Measurements from ENCODE around the gene PPM1B. TPM values are rescaled to one million over a fixed set of nuclear protein-coding genes. Genes with fewer than 3 reads are reported as not detected.
"Not testable (repeated sequence)": the region's sequence is repeated elsewhere in the genome, so short reads cannot be mapped to it uniquely, and the experiment has no call there.

PPM1B gene
- 56.7 TPM for total RNA-seq
- long read RNA-seq, transcript PPM1B-201 (6 exons, 2,606 nt), result major isoform, 72 of 139 reads
- long read RNA-seq, transcript PPM1B-204 (6 exons, 3,877 nt), result minor isoform, 52 of 139 reads
- long read RNA-seq, partial matches to known transcripts, result 5 of 139 reads
- long read RNA-seq, other reads (novel, unspliced or antisense), result 10 of 139 reads

- DNase-seq (peak; percentile 99), ATAC-seq (peak; percentile 90)
- intact Hi-C loops (cut with micrococcal nuclease), result no loop called here
Observed at GRCh38 chr2:44168681-44169154, at the start of gene PPM1B. Gene PPM1B (plus strand): TSS chr2:44168875. CDS start chr2:44201200, 32,325 bp downstream.

- DNase-seq, result no peak
- intact Hi-C loops (cut with micrococcal nuclease), result no loop called here
Observed at GRCh38 chr2:44119878-44120277, 48.8 kb upstream of the PPM1B start.

GRCh38 chr2:44120428-44120827 is 48.2 kb upstream of the PPM1B start:
- ATAC-seq (no peak), DNase-seq (no peak)
- intact Hi-C loops (cut with micrococcal nuclease), result no loop called here

More at GRCh38 chr2:44119878-44120277, 48.8 kb upstream of the PPM1B start:
- no peak for ATAC-seq

- ATAC-seq, result no peak
- DNase-seq, result no peak
- intact Hi-C loops (cut with micrococcal nuclease), result no loop called here
Observed at GRCh38 chr2:44121899-44122298, 46.8 kb upstream of the PPM1B start.

- intact Hi-C loops (cut with micrococcal nuclease), result no loop called here
- ATAC-seq, result no peak
- no peak for DNase-seq
Observed at GRCh38 chr2:44124500-44124899, 44.2 kb upstream of the PPM1B start.

GRCh38 chr2:44126106-44126797 is 42.4 kb upstream of the PPM1B start:
- DNase-seq, result no peak
- intact Hi-C loops (cut with micrococcal nuclease), result no loop called here
- ATAC-seq, result peak; percentile 14

- DNase-seq (no peak), ATAC-seq (peak; percentile 92)
- intact Hi-C loops (cut with micrococcal nuclease), result no loop called here
Observed at GRCh38 chr2:44130441-44130840, 38.2 kb upstream of the PPM1B start.

- no peak for DNase-seq
- ATAC-seq, result no peak
- intact Hi-C loops (cut with micrococcal nuclease), result no loop called here
Observed at GRCh38 chr2:44131177-44131576, 37.5 kb upstream of the PPM1B start.

- DNase-seq; intact Hi-C loops (cut with micrococcal nuclease); ATAC-seq: not testable (repeated sequence)
Observed at GRCh38 chr2:44133602-44134001, 35.1 kb upstream of the PPM1B start.

- no peak for DNase-seq
- intact Hi-C loops (cut with micrococcal nuclease), result no loop called here
- no peak for ATAC-seq
Observed at GRCh38 chr2:44134848-44135247, 33.8 kb upstream of the PPM1B start.

- intact Hi-C loops (cut with micrococcal nuclease), result no loop called here
- no peak for ATAC-seq
Observed at GRCh38 chr2:44135296-44135695, 33.4 kb upstream of the PPM1B start.

GRCh38 chr2:44135771-44136170 is 32.9 kb upstream of the PPM1B start:
- DNase-seq (no peak), ATAC-seq (no peak)
- intact Hi-C loops (cut with micrococcal nuclease), result no loop called here

More at GRCh38 chr2:44135296-44135695, 33.4 kb upstream of the PPM1B start:
- DNase-seq, result no peak

- no peak for DNase-seq
- intact Hi-C loops (cut with micrococcal nuclease), result no loop called here
- no peak for ATAC-seq
Observed at GRCh38 chr2:44136252-44136651, 32.4 kb upstream of the PPM1B start.

GRCh38 chr2:44137048-44137447 is 31.6 kb upstream of the PPM1B start:
- intact Hi-C loops (cut with micrococcal nuclease), result no loop called here
- DNase-seq, result no peak
- ATAC-seq, result no peak

GRCh38 chr2:44137872-44138551 is 30.7 kb upstream of the PPM1B start:
- no peak for DNase-seq
- no peak for ATAC-seq
- intact Hi-C loops (cut with micrococcal nuclease), result no loop called here

- DNase-seq (no peak), ATAC-seq (no peak)
- intact Hi-C loops (cut with micrococcal nuclease), result no loop called here
Observed at GRCh38 chr2:44139741-44140140, 28.9 kb upstream of the PPM1B start.

GRCh38 chr2:44142306-44142705 is 26.4 kb upstream of the PPM1B start:
- ATAC-seq (no peak), DNase-seq (no peak)
- intact Hi-C loops (cut with micrococcal nuclease), result no loop called here

- intact Hi-C loops (cut with micrococcal nuclease), result no loop called here
- DNase-seq, result no peak
- ATAC-seq, result no peak
Observed at GRCh38 chr2:44143701-44144100, 25.0 kb upstream of the PPM1B start.

GRCh38 chr2:44148999-44149398 is 19.7 kb upstream of the PPM1B start:
- intact Hi-C loops (cut with micrococcal nuclease), result no loop called here
- ATAC-seq (no peak), DNase-seq (no peak)

GRCh38 chr2:44150473-44150872 is 18.2 kb upstream of the PPM1B start:
- ATAC-seq (no peak), DNase-seq (no peak)
- intact Hi-C loops (cut with micrococcal nuclease), result no loop called here
